KBM-7 (cell line): ENCODE results near the gene GATAD1.
"Not testable (repeated sequence)": the region's sequence is repeated elsewhere in the genome, so short reads cannot be mapped to it uniquely, and the experiment has no call there.

Experiments
- DNase-seq: peaks from one replicate; pipeline ENCODE4 v3.0.0-alpha.2; 2015
- in situ Hi-C: fragments of 300-500 bp; cut with MboI; formaldehyde crosslinking; loops from 2 replicates; pipeline ENCODE4 v1.14.3; 2020; ENCODE audit warnings: low sequenced_read_pairs, low pct_unique_long_range_greater_than_20kb, mixed read lengths

Gene GATAD1

GRCh38 chr7:92475851-92476590, 28.7 kb downstream of the GATAD1 start:
- DNase-seq, in situ Hi-C loops: not testable (repeated sequence)

- in situ Hi-C loops, DNase-seq: not testable (repeated sequence)
These were observed 30.4 kb downstream of the GATAD1 start, which contains the start of gene ERVW-1 for GRCh38 chr7:92477681-92478080. TSS of gene ERVW-1 (minus strand) at chr7:92477946. CDS start at chr7:92470381, 7,565 bp downstream.

GRCh38 chr7:92478095-92478494, 30.8 kb downstream of the GATAD1 start:
- in situ Hi-C loops, result no loop called here
- DNase-seq, result no peak

GRCh38 chr7:92478711-92479110, 31.4 kb downstream of the GATAD1 start:
- no peak for DNase-seq
- in situ Hi-C loops, result no loop called here

GRCh38 chr7:92479146-92479545, 31.9 kb downstream of the GATAD1 start:
- in situ Hi-C loops, DNase-seq: not testable (repeated sequence)

DNA sequence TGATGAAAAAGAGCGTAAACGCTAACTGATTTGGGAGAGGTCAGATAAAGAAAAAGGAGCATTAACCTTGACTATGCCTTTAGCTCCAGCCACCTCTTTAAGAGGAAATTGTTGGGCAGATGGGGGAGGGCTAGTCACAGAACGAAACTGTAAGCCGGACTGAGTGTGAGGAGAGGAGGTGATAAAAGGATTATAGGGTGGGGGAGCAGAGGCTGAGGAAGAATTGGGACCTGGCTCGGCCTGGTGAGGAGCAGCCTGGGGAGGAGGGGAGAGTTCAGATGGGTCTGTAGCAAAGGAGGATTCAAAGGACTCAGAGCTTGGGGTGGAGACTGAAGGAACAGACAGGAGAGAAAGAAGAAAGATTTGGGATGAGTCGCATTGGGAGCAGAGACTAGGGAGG, 36.3 kb downstream of the GATAD1 start:
- in situ Hi-C loops, DNase-seq: not testable (repeated sequence)

DNA sequence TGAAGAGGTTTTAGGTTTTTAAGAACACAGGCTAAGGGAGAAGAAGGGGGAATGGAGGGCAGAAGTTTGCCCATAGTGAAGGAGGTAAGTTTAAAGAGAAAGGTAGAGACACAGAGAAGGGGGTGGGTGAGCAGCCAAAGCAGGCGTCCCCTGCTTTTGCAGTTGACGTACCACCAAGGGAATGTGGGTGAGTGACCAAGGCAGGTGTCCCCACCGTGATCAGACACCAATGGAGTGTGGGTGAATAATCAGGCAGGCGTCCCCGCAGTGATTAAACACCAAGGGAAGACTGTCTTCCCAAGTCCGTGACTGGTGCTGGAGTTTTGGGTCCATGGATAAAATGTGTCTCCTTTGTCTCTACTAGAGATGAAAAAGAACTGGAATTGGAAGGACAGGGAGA, 36.9 kb downstream of the GATAD1 start:
- in situ Hi-C loops, DNase-seq: not testable (repeated sequence)

DNA sequence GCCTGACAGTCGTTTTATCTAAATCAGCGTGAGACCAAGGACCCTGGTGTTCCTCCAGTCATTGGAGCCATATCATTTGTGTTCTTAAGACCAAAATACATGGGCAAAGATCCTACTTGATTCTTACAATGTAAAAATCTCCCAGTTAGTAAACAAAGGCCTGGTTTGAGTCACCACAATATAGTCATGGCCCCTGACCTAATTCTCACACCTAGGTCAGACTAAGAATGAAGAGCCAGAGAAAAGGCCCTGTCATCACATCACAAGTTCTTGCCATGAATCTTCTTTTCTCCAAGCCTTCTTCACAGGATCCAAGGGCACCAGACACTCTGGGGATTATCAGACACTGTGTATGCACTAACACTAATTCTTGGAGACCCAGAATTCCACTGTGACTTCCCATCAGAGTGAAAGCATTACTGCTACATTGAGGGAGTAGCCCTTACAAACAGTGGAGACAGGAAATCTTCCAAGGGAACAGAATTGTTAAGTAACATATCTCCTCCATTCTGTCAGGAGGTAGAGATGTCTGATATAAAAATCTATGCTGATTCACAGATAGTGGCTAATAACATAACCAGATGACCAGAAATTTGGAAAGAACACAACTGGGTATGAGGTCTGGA, 38.1 kb downstream of the GATAD1 start:
- in situ Hi-C loops, result no loop called here
- DNase-seq, result no peak

DNA sequence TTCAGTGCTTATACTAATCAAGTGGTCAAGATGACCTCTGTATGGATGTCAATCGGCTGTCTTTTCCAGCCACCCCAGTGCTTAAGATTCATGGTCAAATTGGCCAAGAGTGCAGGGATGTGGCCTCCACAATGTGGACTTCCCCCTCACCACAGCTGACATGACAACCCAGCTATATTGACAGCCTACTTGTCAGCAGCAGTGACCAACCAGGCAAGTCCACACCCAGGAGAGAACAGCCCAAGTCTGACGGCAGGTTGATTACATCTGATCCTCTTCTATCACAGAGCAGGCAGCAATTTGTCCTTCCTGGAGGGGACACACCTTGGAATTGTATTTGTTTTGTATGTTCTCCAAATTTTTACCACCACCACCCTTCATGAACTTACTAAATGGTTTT, 38.7 kb downstream of the GATAD1 start:
- in situ Hi-C loops, result no loop called here
- DNase-seq, result no peak

DNA sequence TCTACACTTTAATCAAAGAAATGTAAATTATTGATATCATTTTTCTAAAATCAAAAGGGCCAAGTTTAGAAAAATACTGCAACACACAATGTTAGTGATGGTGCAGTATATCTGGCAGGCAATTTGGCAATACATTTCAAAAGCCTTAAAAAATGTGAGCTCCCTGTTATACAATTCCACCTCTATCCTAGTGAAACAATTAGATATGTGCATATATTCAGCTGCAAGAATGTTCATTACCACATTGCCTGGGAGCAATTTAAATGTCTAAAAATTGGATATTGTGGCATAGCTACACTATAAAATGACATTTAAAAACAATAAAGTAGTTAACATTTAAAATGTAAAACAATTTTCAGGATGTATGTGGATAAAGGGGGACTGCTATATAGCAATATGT, 40.5 kb downstream of the GATAD1 start:
- in situ Hi-C loops, result no loop called here

DNA sequence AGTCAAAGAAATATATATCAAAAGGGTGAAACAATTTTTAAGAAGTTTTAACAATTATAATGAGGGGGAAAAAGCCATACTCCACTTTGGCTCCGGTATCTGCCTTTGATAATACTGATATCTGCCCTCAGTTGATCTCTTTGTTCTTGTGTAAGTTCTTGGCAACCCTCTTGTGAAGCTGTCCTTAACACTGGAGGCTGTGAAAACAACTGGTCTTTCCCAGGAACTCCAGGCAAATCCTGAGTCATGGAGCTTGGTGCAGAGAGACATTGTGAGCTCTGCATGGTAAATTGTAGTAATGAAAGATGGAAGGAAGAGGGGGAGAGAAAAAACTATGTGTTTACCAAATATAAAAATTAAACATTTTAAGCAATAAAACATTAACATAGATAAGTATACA, 42.4 kb downstream of the GATAD1 start:
- DNase-seq, result no peak
- in situ Hi-C loops, result no loop called here

More for the DNA sequence above, 40.5 kb downstream of the GATAD1 start:
- no peak for DNase-seq

- in situ Hi-C loops, result no loop called here
- no peak for DNase-seq
These were observed 49.6 kb downstream of the GATAD1 start for GRCh38 chr7:92496876-92497275.

- DNase-seq, result no peak
- in situ Hi-C loops, result no loop called here
These were observed 51.3 kb downstream of the GATAD1 start for GRCh38 chr7:92498557-92498956.

DNA sequence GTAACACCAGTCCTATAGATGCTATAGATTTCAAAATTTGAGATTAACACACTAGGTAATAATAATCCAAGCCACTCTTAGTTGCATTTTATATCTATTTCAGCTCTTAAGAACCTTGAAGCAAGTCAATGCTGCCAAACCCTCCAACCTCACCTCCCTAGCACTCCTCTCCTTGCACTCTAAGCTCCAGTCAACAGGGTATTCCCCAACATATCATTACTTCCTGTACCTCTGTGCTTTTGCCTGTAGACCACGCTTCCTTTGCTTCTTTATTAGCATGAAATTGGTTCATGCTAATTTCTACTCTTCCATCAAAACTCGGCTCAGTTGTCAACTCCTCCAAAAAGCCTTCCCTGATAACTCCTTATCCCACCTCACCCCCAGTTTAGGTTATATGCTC, 56.5 kb downstream of the GATAD1 start:
- in situ Hi-C loops, result no loop called here
- DNase-seq, result no peak

DNA sequence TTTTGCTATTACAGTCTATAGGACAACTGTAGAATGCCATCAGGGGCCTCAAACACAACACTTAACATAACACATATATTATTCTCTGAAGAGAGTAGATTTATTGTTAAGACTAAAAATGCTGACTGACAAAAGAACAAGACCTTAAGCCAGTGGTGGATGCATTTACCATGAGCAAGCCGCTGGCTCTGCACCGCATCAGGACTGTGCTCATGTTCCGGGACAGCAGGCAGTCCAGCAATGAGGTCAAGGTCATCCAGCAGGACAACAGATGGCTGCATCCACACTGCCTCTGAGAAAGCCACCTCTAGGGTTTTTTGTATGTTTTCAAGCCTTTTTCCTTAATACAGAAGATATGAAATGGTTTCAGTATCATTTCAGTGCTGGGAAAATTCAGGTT, 57.3 kb downstream of the GATAD1 start:
- in situ Hi-C loops, result no loop called here
- no peak for DNase-seq

GRCh38 chr7:92506363-92506762, 59.1 kb downstream of the GATAD1 start:
- DNase-seq, result no peak
- in situ Hi-C loops, result no loop called here

DNA sequence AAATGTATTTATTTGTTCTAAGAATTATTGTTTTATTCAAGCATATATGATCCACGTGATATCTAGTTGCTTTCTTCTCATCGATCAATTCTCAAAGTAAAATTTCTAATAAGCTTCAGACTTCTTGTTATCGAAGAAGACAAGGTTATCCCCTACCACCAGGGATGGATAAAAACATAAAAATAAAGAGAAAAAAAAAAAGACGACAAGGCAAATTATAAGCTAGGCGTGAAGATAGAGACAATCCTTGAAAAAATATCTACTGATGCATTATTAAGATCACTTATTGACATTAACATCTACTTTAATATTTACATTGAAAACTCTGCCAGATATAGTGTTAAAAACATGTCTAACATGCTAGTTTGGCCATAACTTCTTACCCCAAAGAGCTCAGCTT, 61.7 kb downstream of the GATAD1 start:
- in situ Hi-C loops, result no loop called here
- no peak for DNase-seq
